Activated CD4-positive, alpha-beta memory T cell treated with anti-CD3 and anti-CD28 coated beads, Interleukin-2, amount 10 ng/mL, durations not matched to agents 7 days and 5 days (primary cell): ENCODE measurements around the gene STAP2. TPM values are rescaled to one million over a fixed set of nuclear protein-coding genes. Genes with fewer than 3 reads are reported as not detected.

Source experiments
- CTCF ChIA-PET: fragments of 350-600 bp; sonication (Branson Sonifier 250); formaldehyde crosslinking; loops from one replicate; lab custom pipeline; 2021; ENCODE audit warnings: antibody characterized with exemption, inconsistent platforms; lab: Charles Lee
- POLR2A ChIA-PET: fragments of 350-600 bp; sonication (Branson Sonifier 250); formaldehyde crosslinking; loops from one replicate; lab custom pipeline; 2021; ENCODE audit warnings: antibody characterized with exemption; lab: Charles Lee
- DNase-seq: peaks from one replicate; pipeline ENCODE4 v3.0.0-alpha.2; 2020
- H3K27ac Mint-ChIP-seq: one replicate; pipeline ENCODE4 v1.8.0; 2021; ENCODE audit warnings: mild to moderate bottlenecking, mixed read lengths
- H3K27me3 Mint-ChIP-seq: one replicate; pipeline ENCODE4 v1.8.0; 2021; ENCODE audit warnings: mixed read lengths
- H3K36me3 Mint-ChIP-seq: one replicate; pipeline ENCODE4 v1.8.0; 2021; ENCODE audit warnings: low read depth, mixed read lengths
- H3K4me1 Mint-ChIP-seq: one replicate; pipeline ENCODE4 v1.8.0; 2021; ENCODE audit warnings: mixed read lengths
- H3K4me3 Mint-ChIP-seq: one replicate; pipeline ENCODE4 v1.8.0; 2021; ENCODE audit warnings: mild to moderate bottlenecking, mixed read lengths
- H3K9me3 Mint-ChIP-seq: one replicate; pipeline ENCODE4 v1.8.0; 2021; ENCODE audit warnings: mixed read lengths
- total RNA-seq, 2 experiments: library from RNA; stranded (reverse); gene quantifications; one replicate each; pipeline ENCODE4 v1.2.3, GENCODE V29; 2021

Gene STAP2
- total RNA-seq, 2 experiments from 2014 or later: 8.3 to 8.6 TPM

DNA sequence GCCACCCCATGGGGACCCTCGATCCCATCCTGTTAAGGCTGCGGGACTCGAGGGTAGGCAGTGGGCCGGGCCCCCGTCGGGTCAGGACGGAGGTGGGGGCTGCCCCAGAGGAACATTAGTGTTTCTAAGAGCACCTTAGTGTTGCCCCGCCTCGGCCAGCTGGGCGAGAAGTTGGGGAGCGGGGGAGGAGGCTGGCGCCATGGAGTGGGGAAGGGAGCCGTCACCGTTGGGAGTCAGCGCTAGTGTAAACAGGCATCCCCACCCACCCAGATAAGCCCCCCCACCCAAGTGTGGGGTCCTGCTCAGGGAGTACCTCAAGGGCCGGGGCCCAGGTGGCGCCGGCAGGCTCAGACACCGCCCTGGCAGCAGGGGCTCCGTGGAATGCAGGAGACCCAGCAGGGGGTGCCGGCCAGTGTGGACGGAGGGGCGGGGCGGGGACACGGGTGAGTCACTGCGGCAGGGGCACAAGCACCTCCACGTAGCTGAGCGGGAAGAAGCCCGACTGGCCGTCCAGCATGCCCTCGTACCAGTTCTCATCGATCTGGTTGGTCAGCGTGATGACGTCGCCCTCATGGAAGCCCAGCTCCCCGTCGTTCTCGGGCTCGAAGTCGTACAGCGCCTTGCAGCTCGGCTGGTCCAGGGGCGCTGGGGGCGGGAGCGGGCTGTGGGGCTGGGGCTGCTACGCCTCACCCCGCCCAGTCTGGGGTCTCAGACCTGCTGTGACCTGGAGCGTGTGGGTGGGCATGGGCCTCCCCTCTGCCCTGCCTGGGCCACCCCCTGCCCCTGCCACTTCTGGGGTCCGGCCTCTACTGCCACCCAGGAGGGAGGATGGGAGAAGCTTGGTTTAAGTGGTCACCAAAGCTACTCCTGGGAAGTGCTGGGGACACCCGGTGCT, 22.8 kb upstream of the STAP2 start:
- no peak overlapping the region for H3K27ac Mint-ChIP-seq

DNA sequence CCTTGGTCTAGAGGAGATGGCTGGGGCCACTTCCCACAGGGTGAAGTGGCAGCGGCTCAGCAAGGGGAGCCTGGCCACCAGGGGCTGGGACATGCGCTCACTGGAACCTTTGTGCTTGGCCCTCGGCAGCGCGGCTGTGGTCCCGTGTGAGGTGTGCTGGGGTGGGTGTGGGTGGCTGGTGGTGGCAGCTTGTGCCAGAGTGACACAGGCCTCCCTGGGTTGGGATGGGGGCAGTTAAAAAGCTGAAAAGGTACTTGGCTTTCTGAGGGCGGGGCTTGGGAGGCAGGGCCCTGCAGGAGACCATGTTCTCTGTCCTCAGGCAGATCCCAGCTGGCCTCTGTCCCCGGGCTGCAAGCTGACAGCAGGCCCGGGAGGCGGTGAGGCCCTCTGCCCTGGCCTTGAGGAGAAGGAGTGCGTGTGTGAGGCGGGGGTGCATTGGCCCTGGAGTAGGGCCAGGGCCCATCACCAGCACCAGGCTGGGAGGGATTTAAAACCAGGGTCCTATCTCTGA, 22.1 kb upstream of the STAP2 start:
- no peaks in the 10 kb centered on the region for H3K27me3 Mint-ChIP-seq
- no peaks in the 10 kb centered on the region for H3K9me3 Mint-ChIP-seq
- no peak for DNase-seq
- ChIA-PET CTCF (interaction anchor here (1.2 kb wide), 1 partner anchor 8 kb away, joined by 3 read pairs; no protein-coding TSS in a partner anchor), POLR2A (interaction anchor here (3.3 to 5.9 kb wide), 2 partner anchors 17 kb away, joined by 16 to 22 read pairs; partner anchors contain the start of gene MPND)
- no peak overlapping the region for H3K27ac Mint-ChIP-seq
- H3K36me3 Mint-ChIP-seq: peaks cover 19% of the 10 kb centered on the region
- no peaks in the 10 kb centered on the region for H3K4me1 Mint-ChIP-seq
- H3K4me3 Mint-ChIP-seq: no peak overlapping the region

More for the DNA sequence above, 22.8 kb upstream of the STAP2 start:
- POLR2A ChIA-PET: interaction anchor here (5.9 kb wide), 1 partner anchor 18 kb away, joined by 22 read pairs; the partner anchor contains the start of gene MPND
- no peak for DNase-seq
- Mint-ChIP-seq H3K27me3 (no peaks in the 10 kb centered on the region), H3K4me3 (no peak overlapping the region), H3K9me3 (no peaks in the 10 kb centered on the region), H3K4me1 (no peaks in the 10 kb centered on the region), H3K36me3 (peaks cover 16% of the 10 kb centered on the region)
- CTCF ChIA-PET: interaction anchor here (1.2 kb wide), 1 partner anchor 9 kb away, joined by 3 read pairs; no protein-coding TSS in a partner anchor

DNA sequence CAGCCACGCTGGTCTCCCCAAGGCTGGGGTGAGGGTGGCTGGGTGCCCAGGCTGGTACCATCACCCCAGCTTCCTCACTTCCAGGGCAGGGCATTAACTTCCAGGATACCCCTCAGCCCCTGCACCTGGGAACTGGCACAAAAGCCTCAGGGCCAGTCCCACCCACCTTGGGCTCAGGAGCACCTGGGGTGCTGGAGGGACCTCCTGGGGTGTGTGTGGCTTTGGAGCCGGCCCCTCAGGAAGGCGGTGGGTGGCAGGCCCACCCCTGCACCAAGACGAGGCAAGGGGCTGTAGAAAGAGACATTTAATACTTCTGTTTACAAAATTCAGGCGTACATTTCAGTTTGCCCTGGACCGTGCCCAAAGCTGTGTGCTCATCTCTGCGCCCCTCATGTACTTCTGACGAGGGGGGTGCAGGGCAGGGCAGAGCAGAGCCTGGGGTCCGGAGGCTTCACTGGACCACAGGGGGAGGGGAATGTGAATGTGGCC, 21.5 kb upstream of the STAP2 start:
- DNase-seq: no peak
- Mint-ChIP-seq H3K9me3 (no peaks in the 10 kb centered on the region), H3K4me1 (no peaks in the 10 kb centered on the region), H3K4me3 (no peak overlapping the region), H3K36me3 (peaks cover 19% of the 10 kb centered on the region), H3K27me3 (no peaks in the 10 kb centered on the region), H3K27ac (no peak overlapping the region)
- CTCF ChIA-PET: interaction anchor here (1.2 kb wide), 1 partner anchor 8 kb away, joined by 3 read pairs; no protein-coding TSS in a partner anchor
- POLR2A ChIA-PET: interaction anchor here (3.3 kb wide), 1 partner anchor 16 kb away, joined by 16 read pairs; the partner anchor contains the start of gene MPND

DNA sequence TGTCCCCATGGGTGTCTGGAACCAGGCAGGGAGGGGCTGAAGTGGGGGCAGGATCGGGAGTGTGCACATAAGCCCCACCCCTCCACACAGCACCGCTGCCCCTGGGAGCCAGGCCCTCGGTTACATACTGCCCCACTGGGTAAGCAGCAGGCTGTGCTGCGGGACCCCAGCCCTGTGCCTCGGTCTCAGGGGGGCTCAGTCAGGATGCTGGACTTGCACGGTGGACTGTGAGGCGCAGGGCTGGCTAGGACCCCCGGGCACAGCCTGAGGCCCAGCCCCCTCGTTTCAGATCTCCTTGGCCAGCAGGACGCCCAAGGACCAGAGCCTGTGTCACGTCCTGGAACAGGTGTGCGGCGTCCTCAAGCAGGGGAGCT, 21.0 kb upstream of the STAP2 start:
- H3K9me3 Mint-ChIP-seq: no peaks in the 10 kb centered on the region
- ChIA-PET CTCF (no interaction called here), POLR2A (interaction anchor here (1.6 to 3.3 kb wide), 2 partner anchors 9 to 16 kb away, joined by 4 to 16 read pairs; partner anchors contain the start of gene MPND)
- no peak for DNase-seq
- H3K4me1 Mint-ChIP-seq: no peaks in the 10 kb centered on the region
- peaks cover 19% of the 10 kb centered on the region for H3K36me3 Mint-ChIP-seq
- H3K27me3 Mint-ChIP-seq: no peaks in the 10 kb centered on the region
- no peak overlapping the region for H3K27ac Mint-ChIP-seq
- no peak overlapping the region for H3K4me3 Mint-ChIP-seq

DNA sequence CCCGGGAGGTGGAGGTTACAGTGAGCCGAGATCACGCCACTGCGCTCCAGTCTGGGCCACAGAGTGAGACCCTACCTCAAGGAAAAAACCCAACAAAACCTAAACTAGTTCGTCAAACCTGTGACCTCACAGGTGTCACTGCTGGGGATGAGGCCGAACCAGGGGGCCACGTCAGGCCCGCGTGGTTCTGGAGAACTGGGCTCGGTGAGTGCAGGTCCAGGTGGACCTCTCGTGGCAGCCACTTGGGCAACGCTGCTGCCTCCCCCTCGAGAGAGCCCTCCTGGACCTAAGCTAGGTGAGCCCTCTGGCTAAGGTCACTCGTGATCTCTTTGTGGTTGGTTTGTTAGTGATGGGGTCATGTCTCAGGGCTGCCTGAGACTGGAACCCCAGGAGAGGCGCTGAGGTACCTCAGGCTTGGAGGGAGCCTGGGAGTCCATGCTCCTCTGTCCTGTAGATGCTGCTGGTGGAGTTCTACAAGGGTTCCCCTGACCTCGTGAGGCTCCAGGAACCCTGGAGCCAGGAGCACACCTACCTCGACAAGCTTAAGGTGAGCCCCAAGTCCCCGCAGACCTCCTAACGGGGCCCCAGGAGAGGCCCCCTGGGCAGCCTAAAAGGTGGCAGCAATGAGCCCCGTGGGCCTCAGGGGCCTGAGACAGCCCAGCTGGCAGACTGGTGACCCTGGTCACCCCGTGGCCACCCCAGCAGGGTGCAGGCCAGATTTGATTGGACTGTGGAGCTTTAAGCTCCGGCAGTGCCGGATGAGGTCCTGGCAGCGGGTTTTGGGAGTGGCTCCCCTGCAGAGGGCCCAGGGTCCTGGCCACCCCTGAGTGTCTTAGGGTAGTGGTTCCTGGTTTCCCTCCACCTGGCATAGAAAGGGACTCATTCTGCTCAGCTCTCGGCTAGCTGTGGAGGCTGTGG, 20.3 kb upstream of the STAP2 start:
- Mint-ChIP-seq H3K36me3 (peaks cover 21% of the 10 kb centered on the region), H3K4me3 (no peak overlapping the region), H3K9me3 (no peaks in the 10 kb centered on the region), H3K27me3 (no peaks in the 10 kb centered on the region), H3K4me1 (no peaks in the 10 kb centered on the region), H3K27ac (no peak overlapping the region)
- ChIA-PET CTCF (no interaction called here), POLR2A (interaction anchor here (1.6 to 3.3 kb wide), 2 partner anchors 10 to 15 kb away, joined by 4 to 16 read pairs; partner anchors contain the start of gene MPND)
- DNase-seq: no peak

DNA sequence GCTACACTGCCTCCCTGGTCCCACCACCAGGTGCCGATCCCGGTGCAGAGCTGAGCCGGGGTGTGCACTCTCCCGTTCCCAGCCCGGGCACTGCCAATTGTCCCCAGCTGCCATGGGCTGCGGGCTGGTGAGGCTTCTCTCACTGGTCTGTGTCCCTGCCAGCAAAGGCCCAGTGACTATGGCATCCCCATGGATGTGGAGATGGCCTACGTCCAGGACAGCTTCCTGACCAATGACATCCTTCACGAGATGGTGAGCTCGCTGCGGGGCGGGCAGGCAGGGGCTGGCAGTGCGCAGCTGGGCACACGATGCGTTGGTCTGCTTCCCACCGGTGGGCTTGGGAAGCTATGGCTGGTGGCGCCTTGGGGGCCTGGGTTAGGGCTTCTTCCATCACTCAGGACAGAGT, 19.3 kb upstream of the STAP2 start:
- Mint-ChIP-seq H3K36me3 (peaks cover 21% of the 10 kb centered on the region), H3K9me3 (no peaks in the 10 kb centered on the region), H3K27me3 (no peaks in the 10 kb centered on the region), H3K4me1 (no peaks in the 10 kb centered on the region), H3K27ac (no peak overlapping the region), H3K4me3 (no peak overlapping the region)
- CTCF ChIA-PET: interaction anchor here (0.5 to 0.6 kb wide), 2 partner anchors 90 to 315 kb away, joined by 3 read pairs; no protein-coding TSS in a partner anchor
- no peak for DNase-seq
- POLR2A ChIA-PET: interaction anchor here (1.6 to 3.3 kb wide), 2 partner anchors 11 to 14 kb away, joined by 4 to 16 read pairs; partner anchors contain the start of gene MPND

DNA sequence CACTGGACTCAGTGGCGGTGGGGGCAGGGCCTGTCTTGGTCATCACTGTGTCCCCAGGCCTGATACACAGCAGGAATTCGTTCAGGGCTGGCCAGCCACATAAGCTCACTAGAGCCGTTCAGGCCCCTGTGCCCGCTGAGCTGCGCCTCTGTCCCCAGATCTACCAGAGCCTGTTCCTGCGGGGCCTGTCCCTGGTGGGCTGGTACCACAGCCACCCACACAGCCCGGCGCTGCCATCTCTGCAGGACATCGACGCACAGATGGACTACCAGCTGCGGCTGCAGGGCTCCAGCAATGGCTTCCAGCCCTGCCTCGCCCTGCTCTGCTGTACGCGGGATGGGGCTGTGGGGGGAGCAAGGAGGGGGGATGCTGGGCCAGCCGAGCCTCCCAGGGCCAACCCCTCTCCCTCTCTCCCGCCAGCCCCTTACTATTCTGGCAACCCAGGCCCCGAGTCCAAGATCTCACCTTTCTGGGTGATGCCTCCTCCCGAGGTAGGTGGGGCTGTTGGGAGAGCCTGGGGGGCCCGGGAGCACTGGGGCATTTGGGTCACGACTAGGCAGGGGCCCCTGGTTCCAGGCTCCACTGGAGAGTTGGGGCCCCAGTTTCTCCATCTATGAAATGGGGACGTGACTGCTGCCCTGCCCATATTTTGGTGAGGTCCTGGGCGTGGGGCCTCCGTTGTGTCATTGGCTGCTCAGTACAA, 18.6 kb upstream of the STAP2 start:
- H3K9me3 Mint-ChIP-seq: no peaks in the 10 kb centered on the region
- peaks cover 21% of the 10 kb centered on the region for H3K36me3 Mint-ChIP-seq
- ChIA-PET CTCF (interaction anchor here (0.5 to 0.6 kb wide), 2 partner anchors 89 to 316 kb away, joined by 3 read pairs; no protein-coding TSS in a partner anchor), POLR2A (interaction anchor here (1.1 to 3.3 kb wide), 3 partner anchors 9 to 14 kb away, joined by 3 to 16 read pairs (median 6); partner anchors contain the start of gene MPND)
- no peaks in the 10 kb centered on the region for H3K27me3 Mint-ChIP-seq
- H3K4me1 Mint-ChIP-seq: no peaks in the 10 kb centered on the region
- no peak overlapping the region for H3K4me3 Mint-ChIP-seq
- DNase-seq: no peak
- H3K27ac Mint-ChIP-seq: no peak overlapping the region

DNA sequence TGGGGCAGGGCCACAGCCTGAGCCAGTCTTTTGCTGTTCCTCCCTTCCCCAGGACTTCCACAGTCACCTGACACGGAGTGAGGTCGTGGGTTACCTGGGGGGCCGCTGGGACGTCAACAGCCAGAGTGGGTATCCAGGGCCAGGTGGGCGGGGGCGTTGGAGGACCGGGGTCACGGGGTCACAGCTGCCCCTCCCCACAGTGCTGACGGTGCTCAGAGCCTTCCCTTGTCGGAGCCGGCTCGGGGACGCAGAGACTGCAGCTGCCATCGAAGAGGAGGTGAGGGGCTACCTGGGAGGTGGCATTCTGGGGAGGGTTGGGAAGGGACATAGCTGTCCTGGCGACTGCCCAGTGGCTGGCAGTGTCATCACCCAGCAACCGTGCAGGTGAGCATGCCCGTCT, 16.3 kb upstream of the STAP2 start:
- no peaks in the 10 kb centered on the region for H3K9me3 Mint-ChIP-seq
- peaks cover 10% of the 10 kb centered on the region for H3K36me3 Mint-ChIP-seq
- H3K27ac Mint-ChIP-seq: no peak overlapping the region
- H3K27me3 Mint-ChIP-seq: no peaks in the 10 kb centered on the region
- no peak overlapping the region for H3K4me3 Mint-ChIP-seq
- H3K4me1 Mint-ChIP-seq: no peaks in the 10 kb centered on the region
- ChIA-PET CTCF (interaction anchor here (2.7 to 5.7 kb wide), 3 partner anchors 12 to 88 kb away, joined by 10 to 69 read pairs (median 63); partner anchors contain the start of gene MPND), POLR2A (interaction anchor here (2.9 kb wide), 1 partner anchor 88 kb away, joined by 12 read pairs; no protein-coding TSS in a partner anchor)
- DNase-seq: no peak

DNA sequence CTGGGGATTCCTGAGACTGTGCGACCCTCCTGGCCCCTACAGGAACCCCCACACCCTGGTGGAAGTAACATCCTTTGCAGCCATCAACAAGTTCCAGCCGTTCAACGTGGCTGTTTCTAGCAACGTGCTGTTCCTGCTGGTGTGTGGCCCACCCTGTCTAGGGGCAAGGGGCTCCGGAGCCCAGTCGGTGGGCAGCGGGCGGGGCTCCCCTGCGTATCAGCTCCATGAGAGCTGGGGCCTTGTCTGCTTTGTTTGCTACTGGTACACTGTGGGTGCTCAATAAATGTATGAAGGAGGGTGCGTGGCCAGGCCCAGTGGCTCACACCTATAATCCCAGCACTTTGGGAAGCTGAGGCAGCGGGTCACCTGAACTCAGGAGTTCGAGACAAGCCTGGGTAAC, 15.7 kb upstream of the STAP2 start:
- Mint-ChIP-seq H3K4me3 (no peak overlapping the region), H3K27me3 (no peaks in the 10 kb centered on the region), H3K27ac (no peak overlapping the region), H3K36me3 (peaks cover 8% of the 10 kb centered on the region), H3K4me1 (no peaks in the 10 kb centered on the region), H3K9me3 (no peaks in the 10 kb centered on the region)
- no peak for DNase-seq
- ChIA-PET CTCF (interaction anchor here (2.7 to 5.7 kb wide), 3 partner anchors 11 to 87 kb away, joined by 10 to 69 read pairs (median 63); partner anchors contain the start of gene MPND), POLR2A (interaction anchor here (2.9 kb wide), 1 partner anchor 87 kb away, joined by 12 read pairs; no protein-coding TSS in a partner anchor)

DNA sequence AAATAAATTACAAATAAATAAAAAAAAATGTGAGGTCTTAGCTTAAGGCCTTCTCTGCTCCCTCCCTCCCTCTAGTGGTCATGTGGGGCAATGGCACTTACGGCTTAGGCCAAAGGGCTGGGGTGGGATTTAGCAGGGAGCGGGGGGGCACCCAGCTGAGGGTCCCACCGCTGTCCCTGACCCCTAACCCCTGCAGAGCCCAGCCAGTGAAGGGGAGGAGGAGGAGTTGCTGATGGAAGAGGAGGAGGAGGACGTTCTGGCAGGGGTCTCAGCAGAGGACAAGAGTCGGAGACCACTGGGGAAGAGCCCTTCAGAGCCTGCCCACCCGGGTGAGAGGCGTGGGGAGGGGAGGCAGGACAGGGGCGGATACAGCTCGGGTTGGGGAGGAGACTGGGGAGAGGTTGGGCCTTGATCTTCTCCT, 14.1 kb upstream of the STAP2 start:
- no peaks in the 10 kb centered on the region for H3K4me1 Mint-ChIP-seq
- H3K9me3 Mint-ChIP-seq: no peaks in the 10 kb centered on the region
- no peak overlapping the region for H3K4me3 Mint-ChIP-seq
- DNase-seq: peak; percentile 53
- H3K36me3 Mint-ChIP-seq: peaks cover 8% of the 10 kb centered on the region
- H3K27me3 Mint-ChIP-seq: no peaks in the 10 kb centered on the region
- ChIA-PET POLR2A (interaction anchor here (0.6 to 2.9 kb wide), 10 partner anchors 9 to 1174 kb away, joined by 3 to 12 read pairs (median 4); partner anchors contain the start of genes MPND, S1PR4, STAP2 and YJU2), CTCF (interaction anchor here (0.6 to 5.7 kb wide), 26 partner anchors 8 to 1193 kb away, joined by 3 to 69 read pairs (median 4); partner anchors contain the start of genes CHAF1A, HDGFL2, MPND and SH3GL1)
- no peak overlapping the region for H3K27ac Mint-ChIP-seq

DNA sequence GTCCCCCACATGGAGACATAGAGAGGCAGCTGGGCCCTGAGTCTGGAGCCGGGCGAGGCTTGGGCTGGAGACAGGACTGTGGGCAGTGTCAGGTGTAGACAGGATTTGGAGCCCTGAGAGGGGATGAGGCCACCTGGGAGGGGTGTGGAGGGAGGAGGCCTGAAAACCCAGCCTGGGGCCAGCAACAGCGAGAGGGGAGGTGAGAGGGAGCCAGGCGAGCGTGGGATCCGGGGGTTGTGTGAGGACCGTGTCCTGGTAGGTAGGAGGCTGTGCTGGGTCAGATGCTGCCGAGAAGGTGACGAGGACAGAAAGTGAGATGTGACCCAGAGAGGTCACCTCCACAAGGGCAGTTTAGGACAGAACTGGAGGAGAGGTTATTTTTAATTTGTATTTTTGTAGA, 12.1 kb upstream of the STAP2 start:
- Mint-ChIP-seq H3K4me1 (no peaks in the 10 kb centered on the region), H3K27me3 (no peaks in the 10 kb centered on the region), H3K9me3 (no peaks in the 10 kb centered on the region), H3K4me3 (no peak overlapping the region), H3K36me3 (peaks cover 10% of the 10 kb centered on the region), H3K27ac (no peak overlapping the region)
- no peak for DNase-seq
- POLR2A ChIA-PET: no interaction called here
- CTCF ChIA-PET: interaction anchor here (5.7 kb wide), 1 partner anchor 84 kb away, joined by 69 read pairs; no protein-coding TSS in a partner anchor
